Heart left ventricle (tissue), 16 donors: Measurements from ENCODE around the gene KIF18A. TPM values are rescaled to one million over a fixed set of nuclear protein-coding genes. Genes with fewer than 3 reads are reported as not detected.
"Not testable (repeated sequence)": the region's sequence is repeated elsewhere in the genome, so short reads cannot be mapped to it uniquely, and the experiment has no call there.

Experiments
- ATAC-seq, 4 donors: fragments of 200-7000 bp; cut with Tn5 transposase; one replicate each; pipeline ENCODE4 v1.9.1; 2020 to 2022; ENCODE audit warnings: moderate library complexity in 4 of 4, mild to moderate bottlenecking in 3 of 4, moderate number of reproducible peaks in 1 of 4
- DNase-seq, 5 donors: peaks; one replicate each; pipeline ENCODE4 v3.0.0-alpha.2; 2020
- H3K27ac ChIP-seq, 12 donors: fragments of 200-600 bp; sonication (generic) in 4 of 12; one replicate each; pipeline versions ENCODE4 v1.5.0 to v1.8.0; 2016 to 2022; ENCODE audit warnings: mild to moderate bottlenecking in 2 of 12
- H3K27me3 ChIP-seq, 9 donors: fragments of 200-600 bp; sonication (generic) in 2 of 9; one replicate each; pipeline versions ENCODE4 v1.5.1 to v1.8.0; 2016 to 2022; ENCODE audit warnings: mild to moderate bottlenecking in 3 of 9
- H3K36me3 ChIP-seq, 9 donors: fragments of 200-600 bp; sonication (generic) in 2 of 9; one replicate each; pipeline versions ENCODE4 v1.5.0 to v1.8.0; 2018 to 2022; ENCODE audit warnings: mild to moderate bottlenecking in 2 of 9
- H3K4me1 ChIP-seq, 12 donors: fragments of 200-600 bp; sonication (generic) in 4 of 12; one replicate each; pipeline versions ENCODE4 v1.5.0 to v1.8.0; 2016 to 2022; ENCODE audit warnings: mild to moderate bottlenecking in 3 of 12
- H3K4me3 ChIP-seq, 12 donors: fragments of 200-600 bp; sonication (generic) in 4 of 12; one replicate each; pipeline versions ENCODE4 v1.5.0 to v1.8.0; 2017 to 2022; ENCODE audit warnings: mild to moderate bottlenecking in 9 of 12, moderate library complexity in 4 of 12
- H3K9me3 ChIP-seq, 12 donors: fragments of 200-600 bp; sonication (generic) in 4 of 12; one replicate each; pipeline versions ENCODE4 v1.5.0 to v1.8.0; 2016 to 2022; ENCODE audit warnings: mild to moderate bottlenecking in 1 of 12
- POLR2A ChIP-seq, 2 donors: fragments of 450-650 bp; IDR thresholded peaks; one replicate each; pipeline ENCODE4 v1.6.1; 2017; ENCODE audit warnings: antibody characterized with exemption in 2 of 2, mild to moderate bottlenecking in 2 of 2, moderate library complexity in 2 of 2
- WGBS, 4 donors: extraction: QIAGEN DNeasy Blood & Tissue Kit in 2 of 4; methylation state at CpG; one replicate each; pipeline versions ENCODE4 v1.1.5 to v1.1.7; 2013 to 2018; 5-methylcytosine and 5-hydroxymethylcytosine counted together
- intact Hi-C, 10 donors: fragments of 100-400 bp; cut with DNase I; formaldehyde crosslinking; loops; one replicate each; pipeline versions ENCODE4 v1.11.1 to v1.14.2; 2022
- polyA plus RNA-seq, 2 donors: library from polyadenylated mRNA; stranded (reverse); fragments of 200-250 nt; gene quantifications; one replicate each; pipeline ENCODE4 v1.2.3, GENCODE V29; 2013
- total RNA-seq, 9 donors: library from RNA; depleted of rRNA in 2 of 9; stranded (reverse); fragments of >200 nt in 2 of 9; fragmentation: NEBNext Ultra II Directional in 3 of 9; extraction: Animal tissue kit (Norgen Biotek cat#: 25700) in 3 of 9; gene quantifications; one replicate each; pipeline versions ENCODE4 v1.1.0 to v1.2.4, GENCODE V29; 2016 to 2023
- TF ChIP-seq, protein P1 (sequence below), 12 donors: fragments of 200-600 bp; sonication (generic) in 4 of 12; IDR thresholded peaks; one replicate each; pipeline versions ENCODE4 v1.5.0 to v1.8.0; 2018 to 2022; ENCODE audit warnings: antibody characterized with exemption in 12 of 12, mild to moderate bottlenecking in 5 of 12
- donor health status: ischemic (EF 13 %, LVEDD 7.1; RV severe dilation, severe dysfunction).
- donor health status: healthy with polysubstance abuse.
- donor health status: DM: no; HTN: yes; CAD: no.
- donor health status: DM: no; HTN: no; CAD: no.
- donor health status: ischemic (EF 25% LVEDD 6.9; RV normal size, moderate dysfunction).
- donor health status: ischemic (EF 25% LVEDD 5.7; RV mildly dilated, moderate dysfunction).
- donor health status: healthy.
- donor health status: DM: yes; HTN: yes; CAD: no.
- donor health status: ischemic (EF 35%, LVEDD 5.7; RV mildly dilated, moderate dysfunction).
- donor health status: nonischemic (EF 11% LVEDD 7.7; RV severe dilation, severe dysfunction).
- donor health status: DM: yes; HTN: yes; CAD: no.
- donor health status: PGD.
- donor health status: ischemic (EF 29% LVEDD 5.4; RV normal size, mild dysfunction).
- donor health status: nonischemic (EF 23%, LVEDD 6.1; RV moderate dilation, normal function).

KIF18A gene
- total and polyA plus RNA-seq, 11 donors = 0.10 to 1.7 (median 0.27) TPM; not detected in 4

DNA sequence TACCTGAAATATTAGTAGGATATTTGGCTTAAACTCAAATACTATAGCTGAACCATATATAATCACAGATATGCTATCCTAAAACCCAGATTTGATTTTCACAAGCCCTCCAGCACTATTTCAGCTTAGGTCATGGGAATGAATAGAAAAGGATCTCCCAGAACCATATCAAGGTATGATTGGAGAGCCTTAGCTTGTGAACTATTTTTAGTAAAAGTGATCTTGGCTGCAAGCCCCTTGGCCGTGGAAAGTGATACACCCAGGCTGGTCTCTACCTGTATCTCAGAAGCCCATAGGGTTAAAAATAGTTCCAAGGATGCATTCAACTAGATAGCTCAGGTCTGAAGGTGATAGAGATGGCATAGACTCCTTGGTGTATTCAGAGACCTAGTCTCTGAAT lies 9.7 kb downstream of the KIF18A start:
- WGBS, 4 donors = 21 to 33% (median 27%) methylated on average over 1 of the region's 1 CpG
- H3K4me3 ChIP-seq = no peak overlapping the region
- peak in 2 of 4 donors; percentile 43 to 53 for ATAC-seq

DNA sequence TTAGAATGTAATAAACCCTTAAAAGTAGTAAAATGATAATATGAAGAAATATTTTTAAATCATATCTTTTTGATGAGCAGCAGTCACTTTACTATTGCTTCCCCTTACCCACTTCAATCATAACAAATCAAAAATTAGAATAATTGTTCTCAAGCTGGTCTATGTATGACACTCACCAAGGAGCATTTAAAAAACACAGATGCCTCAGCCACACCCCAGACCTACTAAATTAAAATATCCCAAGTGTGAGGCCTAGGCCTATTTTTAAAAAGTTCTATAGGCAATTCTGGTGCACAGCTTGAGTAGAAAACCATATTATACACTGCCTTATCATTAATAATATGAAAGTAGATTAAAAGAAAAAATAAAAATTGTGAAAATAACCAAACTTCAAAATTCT lies 15.2 kb downstream of the KIF18A start:
- ATAC-seq (no peak), DNase-seq (no peak)
- Histone ChIP-seq H3K36me3 (no peaks in the 10 kb centered on the region), H3K27ac (no peak overlapping the region), H3K27me3 (no peaks in the 10 kb centered on the region), H3K9me3 (no peaks in the 10 kb centered on the region), H3K4me1 (no peaks in the 10 kb centered on the region), H3K4me3 (no peak overlapping the region)
- TF ChIP-seq, protein P1, sequence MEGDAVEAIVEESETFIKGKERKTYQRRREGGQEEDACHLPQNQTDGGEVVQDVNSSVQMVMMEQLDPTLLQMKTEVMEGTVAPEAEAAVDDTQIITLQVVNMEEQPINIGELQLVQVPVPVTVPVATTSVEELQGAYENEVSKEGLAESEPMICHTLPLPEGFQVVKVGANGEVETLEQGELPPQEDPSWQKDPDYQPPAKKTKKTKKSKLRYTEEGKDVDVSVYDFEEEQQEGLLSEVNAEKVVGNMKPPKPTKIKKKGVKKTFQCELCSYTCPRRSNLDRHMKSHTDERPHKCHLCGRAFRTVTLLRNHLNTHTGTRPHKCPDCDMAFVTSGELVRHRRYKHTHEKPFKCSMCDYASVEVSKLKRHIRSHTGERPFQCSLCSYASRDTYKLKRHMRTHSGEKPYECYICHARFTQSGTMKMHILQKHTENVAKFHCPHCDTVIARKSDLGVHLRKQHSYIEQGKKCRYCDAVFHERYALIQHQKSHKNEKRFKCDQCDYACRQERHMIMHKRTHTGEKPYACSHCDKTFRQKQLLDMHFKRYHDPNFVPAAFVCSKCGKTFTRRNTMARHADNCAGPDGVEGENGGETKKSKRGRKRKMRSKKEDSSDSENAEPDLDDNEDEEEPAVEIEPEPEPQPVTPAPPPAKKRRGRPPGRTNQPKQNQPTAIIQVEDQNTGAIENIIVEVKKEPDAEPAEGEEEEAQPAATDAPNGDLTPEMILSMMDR (IDR thresholded peaks at IDR 0.05) = no peak
- no peak for TF ChIP-seq POLR2A (IDR thresholded peaks at IDR 0.05)
- intact Hi-C loops = no loop called here

More for the DNA sequence above, 9.7 kb downstream of the KIF18A start:
- no peaks in the 10 kb centered on the region for H3K9me3 ChIP-seq
- no peaks in the 10 kb centered on the region for H3K36me3 ChIP-seq
- TF ChIP-seq POLR2A (IDR thresholded peaks at IDR 0.05) = no peak
- TF ChIP-seq, protein P1 (IDR thresholded peaks at IDR 0.05) = no peak
- no peaks in the 10 kb centered on the region for H3K27me3 ChIP-seq
- DNase-seq = no peak
- intact Hi-C loops = no loop called here
- no peak overlapping the region for H3K27ac ChIP-seq
- H3K4me1 ChIP-seq = peaks cover 0 to 6% (median 0%) of the 10 kb centered on the region in 12 donors

DNA sequence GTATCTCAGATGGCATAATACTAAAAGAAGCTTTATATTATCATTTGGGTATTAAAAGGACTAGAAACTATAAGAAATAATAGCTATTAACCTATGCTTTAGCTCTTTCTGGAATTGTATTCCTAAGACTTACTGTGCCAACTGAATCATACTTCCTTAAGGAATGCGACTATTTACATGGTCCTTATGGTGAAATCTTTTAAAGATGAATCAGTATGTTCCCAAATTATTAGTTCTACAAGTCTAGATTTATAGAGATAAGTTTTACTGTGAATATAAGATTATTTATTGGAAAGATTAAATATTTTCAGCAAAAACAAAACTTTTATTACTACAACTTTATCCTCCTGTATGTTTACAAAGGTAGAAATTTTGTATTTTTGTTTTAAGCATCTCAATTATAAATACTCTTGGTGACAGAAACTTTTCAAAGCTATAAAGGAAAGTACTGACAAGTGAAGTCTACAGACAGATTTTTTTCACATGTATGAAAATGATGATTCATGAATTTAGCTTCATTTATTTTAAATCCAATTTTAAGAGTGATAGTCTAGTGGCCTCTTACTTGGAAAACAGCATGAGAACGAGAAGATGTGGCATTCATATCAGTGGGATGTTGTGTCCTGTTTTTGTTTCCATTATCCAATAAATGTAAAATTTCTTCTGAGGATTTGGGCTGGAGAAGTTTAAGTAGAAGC lies 17.8 kb downstream of the KIF18A start:
- ATAC-seq (no peak), DNase-seq (no peak)
- Histone ChIP-seq H3K27me3 (no peaks in the 10 kb centered on the region), H3K4me3 (no peak overlapping the region), H3K9me3 (no peaks in the 10 kb centered on the region), H3K27ac (no peak overlapping the region), H3K4me1 (no peaks in the 10 kb centered on the region), H3K36me3 (no peaks in the 10 kb centered on the region)
- intact Hi-C loops = no loop called here
- WGBS, 4 donors = 89 to 92% (median 90%) methylated on average over 2 of the region's 2 CpGs
- TF ChIP-seq, protein P1 (IDR thresholded peaks at IDR 0.05) = no peak
- TF ChIP-seq POLR2A (IDR thresholded peaks at IDR 0.05) = no peak

DNA sequence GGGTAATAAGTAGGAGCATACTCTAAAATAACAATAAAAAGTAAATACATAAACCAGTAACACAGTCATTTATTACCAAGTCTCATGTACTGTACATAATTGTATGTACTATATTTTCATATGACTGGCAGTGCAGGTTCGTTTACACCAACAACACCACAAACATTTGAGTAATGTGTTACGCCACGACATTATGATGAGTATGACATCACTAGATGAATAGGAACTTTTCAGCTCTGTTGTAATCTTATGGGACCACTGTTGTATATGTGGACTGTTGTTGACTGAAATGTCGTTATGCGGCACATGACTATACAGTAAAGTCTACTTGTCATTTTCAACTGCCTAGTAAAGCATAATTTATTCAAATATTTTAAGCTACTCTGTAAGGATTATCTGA lies 18.6 kb downstream of the KIF18A start:
- Histone ChIP-seq H3K36me3 (no peaks in the 10 kb centered on the region), H3K4me3 (no peak overlapping the region), H3K27ac (no peak overlapping the region), H3K27me3 (no peaks in the 10 kb centered on the region), H3K9me3 (no peaks in the 10 kb centered on the region), H3K4me1 (no peaks in the 10 kb centered on the region)
- WGBS, 4 donors = 94 to 95% (median 94%) methylated on average over 5 of the region's 5 CpGs
- DNase-seq (no peak), ATAC-seq (no peak)
- TF ChIP-seq, protein P1 (IDR thresholded peaks at IDR 0.05) = no peak
- TF ChIP-seq POLR2A (IDR thresholded peaks at IDR 0.05) = no peak
- intact Hi-C loops = no loop called here

DNA sequence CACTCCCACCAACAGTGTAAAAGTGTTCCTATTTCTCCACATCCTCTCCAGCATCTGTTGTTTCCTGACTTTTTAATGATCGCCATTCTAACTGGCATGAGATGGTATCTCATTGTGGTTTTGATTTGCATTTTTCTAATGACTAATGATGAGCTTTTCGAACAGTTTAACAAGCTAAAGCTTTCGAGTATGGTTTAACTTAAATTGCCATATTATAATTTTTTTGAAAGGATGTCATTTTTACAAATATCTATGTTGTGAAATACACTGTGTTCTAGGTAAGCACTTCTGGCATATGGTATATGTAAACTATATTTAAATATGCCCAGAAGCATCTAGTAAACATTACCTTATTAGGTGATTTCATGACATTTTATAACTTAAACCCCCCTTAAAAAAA lies 20.3 kb downstream of the KIF18A start:
- ATAC-seq, intact Hi-C loops, H3K27ac ChIP-seq, H3K27me3 ChIP-seq, H3K4me3 ChIP-seq, H3K9me3 ChIP-seq, H3K4me1 ChIP-seq, H3K36me3 ChIP-seq, DNase-seq: not testable (repeated sequence)
- WGBS, 4 donors = 96% methylated on average over 3 of the region's 3 CpGs

DNA sequence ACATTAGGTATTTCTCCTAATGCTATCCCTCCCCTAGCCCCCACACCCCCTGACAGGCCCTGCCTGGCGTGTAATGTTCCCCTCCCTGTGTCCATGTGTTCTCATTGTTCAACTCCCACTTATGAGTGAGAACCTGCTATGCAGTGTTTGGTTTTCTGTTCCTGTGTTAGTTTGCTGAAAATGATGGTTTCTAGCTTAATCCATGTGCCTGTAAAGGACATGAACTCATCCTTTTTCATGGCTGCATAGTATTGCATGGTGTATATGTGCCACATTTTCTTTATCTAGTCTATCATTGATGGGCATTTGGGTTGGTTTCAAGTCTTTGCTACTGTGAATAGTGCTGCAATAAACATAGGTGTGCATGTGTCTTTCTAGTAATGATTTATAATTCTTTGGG lies 20.8 kb downstream of the KIF18A start:
- H3K9me3 ChIP-seq, ATAC-seq, DNase-seq, H3K36me3 ChIP-seq, H3K4me3 ChIP-seq, intact Hi-C loops, H3K4me1 ChIP-seq, H3K27me3 ChIP-seq, H3K27ac ChIP-seq: not testable (repeated sequence)
- WGBS, 4 donors = 96 to 100% (median 99%) methylated on average over 1 of the region's 1 CpG
